ENCODE data around the gene KCNA2.

Gene KCNA2

DNA sequence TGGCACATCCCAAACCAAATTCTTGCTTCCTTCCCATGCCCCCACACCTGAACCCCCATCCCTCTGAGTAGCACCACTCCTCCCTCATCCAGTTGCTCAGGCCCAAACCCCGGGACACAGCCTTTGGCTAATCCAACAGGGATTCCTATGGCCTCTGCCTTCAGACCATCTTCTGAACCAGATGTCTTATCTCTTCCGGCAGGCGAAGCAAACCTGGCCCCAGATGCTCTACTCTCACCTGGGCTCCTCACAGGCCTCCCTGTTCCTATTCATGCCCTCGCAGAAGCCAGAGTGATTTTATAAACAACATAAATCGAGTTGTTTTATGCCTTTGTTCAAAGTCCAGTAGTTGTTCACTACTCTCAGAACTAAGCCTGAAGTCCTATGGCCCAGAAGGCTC is 12.5 kb upstream of the KCNA2 start:
- H3K4me3 ChIP-seq (ENCODE audit: low read depth, low read length), result no peak overlapping the region
- TF ChIP-seq, protein P1, sequence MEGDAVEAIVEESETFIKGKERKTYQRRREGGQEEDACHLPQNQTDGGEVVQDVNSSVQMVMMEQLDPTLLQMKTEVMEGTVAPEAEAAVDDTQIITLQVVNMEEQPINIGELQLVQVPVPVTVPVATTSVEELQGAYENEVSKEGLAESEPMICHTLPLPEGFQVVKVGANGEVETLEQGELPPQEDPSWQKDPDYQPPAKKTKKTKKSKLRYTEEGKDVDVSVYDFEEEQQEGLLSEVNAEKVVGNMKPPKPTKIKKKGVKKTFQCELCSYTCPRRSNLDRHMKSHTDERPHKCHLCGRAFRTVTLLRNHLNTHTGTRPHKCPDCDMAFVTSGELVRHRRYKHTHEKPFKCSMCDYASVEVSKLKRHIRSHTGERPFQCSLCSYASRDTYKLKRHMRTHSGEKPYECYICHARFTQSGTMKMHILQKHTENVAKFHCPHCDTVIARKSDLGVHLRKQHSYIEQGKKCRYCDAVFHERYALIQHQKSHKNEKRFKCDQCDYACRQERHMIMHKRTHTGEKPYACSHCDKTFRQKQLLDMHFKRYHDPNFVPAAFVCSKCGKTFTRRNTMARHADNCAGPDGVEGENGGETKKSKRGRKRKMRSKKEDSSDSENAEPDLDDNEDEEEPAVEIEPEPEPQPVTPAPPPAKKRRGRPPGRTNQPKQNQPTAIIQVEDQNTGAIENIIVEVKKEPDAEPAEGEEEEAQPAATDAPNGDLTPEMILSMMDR (IDR thresholded peaks at IDR 0.05; ENCODE audit: borderline replicate concordance, insufficient read depth, low read depth, low read length), result no peak

DNA sequence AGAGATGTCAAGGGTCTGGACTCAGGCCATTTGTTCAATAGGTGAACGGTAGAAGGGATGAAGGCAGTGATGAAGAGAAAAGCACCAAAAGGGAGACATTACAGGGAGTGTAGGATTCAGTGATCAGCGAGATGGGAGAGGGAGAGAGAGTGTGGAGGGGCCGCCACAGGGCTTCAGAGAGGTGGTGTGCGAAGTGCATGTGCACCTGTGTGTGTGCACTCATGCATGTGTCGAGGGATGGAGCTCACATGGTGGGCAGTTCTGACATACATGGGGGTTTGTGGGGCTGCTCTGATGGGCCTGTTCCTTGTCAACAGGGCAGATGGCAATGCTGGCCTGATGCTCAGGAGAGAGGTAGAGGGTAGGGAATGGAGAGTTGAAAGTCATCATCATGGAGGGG is 11.4 kb upstream of the KCNA2 start:
- TF ChIP-seq, protein P1 (IDR thresholded peaks at IDR 0.05; ENCODE audit: borderline replicate concordance, insufficient read depth, low read depth, low read length), result no peak
- H3K4me3 ChIP-seq (ENCODE audit: low read depth, low read length), result no peak overlapping the region

DNA sequence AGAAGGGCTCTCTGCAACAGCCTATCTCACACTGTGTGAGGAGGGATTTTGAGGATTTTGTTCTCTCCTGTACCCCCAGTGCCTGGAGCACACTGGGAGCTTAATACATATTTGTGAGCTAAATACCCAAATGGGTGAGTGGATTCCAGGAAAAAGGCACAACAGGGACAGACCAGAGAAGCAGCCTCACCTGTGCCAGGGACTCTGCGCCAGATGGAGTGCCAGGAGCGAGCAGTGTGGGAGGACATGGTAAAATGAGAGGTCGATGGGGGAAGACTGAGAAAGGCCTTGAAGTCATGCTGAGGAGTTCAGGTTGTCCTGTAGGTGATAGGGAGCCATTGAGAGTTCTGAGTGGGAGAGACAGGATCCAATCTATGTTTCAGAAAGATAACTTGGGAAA is 11.0 kb upstream of the KCNA2 start:
- TF ChIP-seq, protein P1 (IDR thresholded peaks at IDR 0.05; ENCODE audit: borderline replicate concordance, insufficient read depth, low read depth, low read length), result no peak
- H3K4me3 ChIP-seq (ENCODE audit: low read depth, low read length), result no peak overlapping the region

DNA sequence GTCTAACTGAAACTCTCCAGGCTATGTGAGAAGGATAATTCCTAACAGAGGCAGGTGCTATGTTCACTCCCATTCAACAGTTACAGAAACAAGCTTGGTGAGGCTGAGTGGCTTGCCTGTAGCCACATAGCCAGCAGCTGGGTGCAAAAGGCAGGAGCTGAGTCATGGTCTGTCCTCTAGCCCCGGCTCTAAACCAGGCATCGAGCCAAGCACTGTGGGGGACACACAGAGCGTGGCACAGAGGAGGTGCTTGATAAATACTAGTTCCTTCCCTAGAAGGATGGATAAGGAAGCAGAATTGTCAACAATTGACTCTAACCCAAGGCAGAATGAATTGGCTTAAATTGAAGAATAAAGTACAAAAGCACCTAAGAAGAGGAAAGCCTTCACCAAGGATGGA is 10.4 kb upstream of the KCNA2 start:
- TF ChIP-seq, protein P1 (IDR thresholded peaks at IDR 0.05; ENCODE audit: borderline replicate concordance, insufficient read depth, low read depth, low read length), result no peak
- H3K4me3 ChIP-seq (ENCODE audit: low read depth, low read length), result no peak overlapping the region

DNA sequence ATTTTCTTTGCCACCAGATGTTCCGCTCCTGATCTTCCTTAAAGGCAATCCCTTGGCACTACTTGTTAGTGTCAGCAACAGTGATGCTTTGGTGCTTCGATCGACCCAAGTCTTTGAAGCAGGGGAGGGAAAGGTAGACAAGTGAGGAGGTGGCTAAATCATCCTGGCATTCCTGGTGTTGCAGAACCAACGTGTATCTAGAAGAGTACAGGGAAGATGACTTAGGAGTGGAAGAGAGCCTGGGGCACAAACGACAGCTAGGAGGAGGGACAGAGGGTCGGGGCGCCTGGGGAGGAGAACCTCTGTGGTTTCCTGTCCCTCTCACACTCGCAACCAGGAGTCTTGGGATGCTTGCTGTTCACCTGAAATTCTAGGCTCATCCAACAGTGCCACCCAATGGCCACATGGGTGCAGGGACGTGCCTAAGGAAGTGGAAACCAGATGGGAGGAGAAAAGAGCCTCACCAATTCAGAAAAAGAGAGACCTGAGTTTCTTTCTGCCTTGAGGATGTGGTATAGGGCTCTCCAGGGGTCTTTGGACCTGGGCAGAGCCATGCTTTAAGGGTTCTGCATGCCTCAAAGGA is 9.5 kb upstream of the KCNA2 start:
- H3K4me3 ChIP-seq (ENCODE audit: low read depth, low read length), result no peak overlapping the region
- TF ChIP-seq, protein P1 (IDR thresholded peaks at IDR 0.05; ENCODE audit: borderline replicate concordance, insufficient read depth, low read depth, low read length), result peak; percentile 77

DNA sequence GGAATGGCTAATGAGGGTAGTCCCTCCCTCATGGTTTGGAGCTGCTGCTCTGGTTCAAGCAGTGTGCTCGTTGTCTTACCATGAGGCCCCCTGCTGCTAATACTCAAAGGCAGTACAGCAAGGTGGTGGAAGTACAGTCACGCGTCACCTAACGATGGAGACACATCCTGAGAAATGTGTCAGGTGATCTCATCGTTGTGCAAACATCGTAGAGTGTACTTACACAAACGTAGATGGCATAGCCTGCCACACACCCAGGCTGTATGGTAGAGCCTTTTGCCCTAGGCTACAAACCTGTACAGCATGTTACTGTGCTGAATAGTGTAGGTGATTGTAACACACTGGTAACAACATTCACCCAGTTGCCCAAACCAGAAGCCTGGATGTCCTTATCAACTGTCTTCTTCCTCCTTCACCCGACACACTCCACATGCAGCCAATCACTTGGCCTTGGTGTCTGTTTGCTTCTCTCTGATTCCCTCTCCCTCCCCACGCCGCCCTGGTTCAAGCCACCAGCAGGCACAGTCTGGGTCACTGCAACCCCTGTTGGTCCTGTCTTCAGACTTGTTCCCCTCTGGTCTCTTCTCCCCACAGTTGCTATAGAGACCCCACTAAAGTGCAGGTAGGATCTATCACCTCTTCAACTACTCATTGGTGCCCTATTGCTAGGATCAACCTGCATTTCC is 6.0 kb upstream of the KCNA2 start:
- no peak overlapping the region for H3K4me3 ChIP-seq (ENCODE audit: low read depth, low read length)
- TF ChIP-seq, protein P1 (IDR thresholded peaks at IDR 0.05; ENCODE audit: borderline replicate concordance, insufficient read depth, low read depth, low read length), result no peak

DNA sequence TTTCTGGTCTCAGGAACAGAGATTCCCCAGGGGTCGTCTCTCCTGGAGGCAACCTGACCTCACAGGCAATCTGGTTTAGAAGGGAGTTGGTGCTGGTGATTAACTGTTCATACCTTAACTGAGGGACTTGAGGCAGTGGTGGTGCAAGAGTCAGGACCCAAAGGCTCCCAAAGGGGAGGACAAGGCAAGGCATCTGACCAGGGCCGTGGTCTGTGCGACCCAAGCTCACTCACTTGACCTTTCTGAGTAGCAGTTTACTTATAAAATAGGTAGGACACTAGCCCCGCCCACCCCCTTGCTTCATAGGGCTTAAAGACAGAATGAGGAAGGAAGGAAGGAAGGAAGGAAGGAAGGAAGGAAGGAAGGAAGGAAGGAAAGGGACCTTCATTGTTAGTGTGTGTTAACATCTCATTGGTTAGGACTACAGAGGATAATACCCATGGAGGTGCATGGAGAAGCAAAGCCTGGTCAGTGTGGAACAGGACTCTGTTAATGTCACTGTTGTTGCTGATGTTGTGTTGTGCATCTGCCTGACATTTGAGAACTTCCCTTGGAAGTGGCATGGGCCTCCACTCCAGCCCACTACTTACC is 4.6 kb upstream of the KCNA2 start:
- H3K4me3 ChIP-seq (ENCODE audit: low read depth, low read length), result no peak overlapping the region
- TF ChIP-seq, protein P1 (IDR thresholded peaks at IDR 0.05; ENCODE audit: borderline replicate concordance, insufficient read depth, low read depth, low read length), result no peak
